Skin of body (tissue), 2 donors: Measurements from ENCODE around the gene TSEN2. TPM values are rescaled to one million over a fixed set of nuclear protein-coding genes. Genes with fewer than 3 reads are reported as not detected.
"Not testable (repeated sequence)": the region's sequence is repeated elsewhere in the genome, so short reads cannot be mapped to it uniquely, and the experiment has no call there.

Source experiments
- DNase-seq: peaks from one replicate; lab custom pipeline; 2025; lab: John Stamatoyannopoulos, UW
- total RNA-seq: library from RNA; depleted of rRNA; stranded (reverse); fragments of >200 nt; gene quantifications from one replicate; pipeline ENCODE4 v1.2.3, GENCODE V29; 2014

TSEN2 gene
- total RNA-seq, 1 donor from 2014 or later = 16.3 TPM

- DNase-seq = no peak
Measured at GRCh38 chr3:12451960-12452359, 32.3 kb upstream of the TSEN2 start.

GRCh38 chr3:12452361-12453330 is 31.6 kb upstream of the TSEN2 start:
- no peak for DNase-seq

GRCh38 chr3:12454076-12454815 is 30.0 kb upstream of the TSEN2 start:
- no peak for DNase-seq

- DNase-seq = no peak
Measured at GRCh38 chr3:12454816-12455121, 29.5 kb upstream of the TSEN2 start.

- no peak for DNase-seq
Measured at GRCh38 chr3:12455740-12456139, 28.5 kb upstream of the TSEN2 start.

GRCh38 chr3:12456441-12456840 is 27.8 kb upstream of the TSEN2 start:
- DNase-seq = no peak

GRCh38 chr3:12457380-12457779 is 26.9 kb upstream of the TSEN2 start:
- DNase-seq = not testable (repeated sequence)

- DNase-seq = no peak
Measured at GRCh38 chr3:12458901-12459300, 25.4 kb upstream of the TSEN2 start.

- no peak for DNase-seq
Measured at GRCh38 chr3:12460127-12460526, 24.2 kb upstream of the TSEN2 start.

GRCh38 chr3:12461097-12461649 is 23.1 kb upstream of the TSEN2 start:
- no peak for DNase-seq

GRCh38 chr3:12462159-12462947 is 21.9 kb upstream of the TSEN2 start:
- no peak for DNase-seq

GRCh38 chr3:12463686-12464085 is 20.6 kb upstream of the TSEN2 start:
- DNase-seq = no peak

- DNase-seq = no peak
Measured at GRCh38 chr3:12464181-12464580, 20.1 kb upstream of the TSEN2 start.

- no peak for DNase-seq
Measured at GRCh38 chr3:12465151-12465835, 19.0 kb upstream of the TSEN2 start.

GRCh38 chr3:12465836-12466225 is 18.4 kb upstream of the TSEN2 start:
- DNase-seq = no peak

- DNase-seq = no peak
Measured at GRCh38 chr3:12467746-12468145, 16.5 kb upstream of the TSEN2 start.

- DNase-seq = no peak
Measured at GRCh38 chr3:12468276-12468675, 16.0 kb upstream of the TSEN2 start.

- DNase-seq = no peak
Measured at GRCh38 chr3:12468757-12469156, 15.5 kb upstream of the TSEN2 start.

- not testable (repeated sequence) for DNase-seq
Measured at GRCh38 chr3:12469222-12469621, 15.1 kb upstream of the TSEN2 start.

GRCh38 chr3:12470111-12470510 is 14.2 kb upstream of the TSEN2 start:
- no peak for DNase-seq

- no peak for DNase-seq
Measured at GRCh38 chr3:12470680-12471079, 13.6 kb upstream of the TSEN2 start.
